Gastrocnemius medialis (tissue), 4 donors: ENCODE data around the gene WDR31.

ENCODE experiments used
- CTCF ChIP-seq, 5 experiments: fragments of 450-650 bp in 3 of 5; fragments of 200-600 bp in 2 of 5; sonication (generic) in 2 of 5; IDR thresholded peaks in 4 of 5; conservative IDR thresholded peaks in 1 of 5; 1 replicate in 4 of 5; 2 replicates in 1 of 5; pipeline ENCODE4 v1.5.1; 2016 to 2019; ENCODE audit warnings: antibody characterized with exemption in 5 of 5, mild to moderate bottlenecking in 3 of 5, moderate library complexity in 3 of 5
- POLR2A ChIP-seq, 2 donors: fragments of 450-650 bp; IDR thresholded peaks; one replicate each; pipeline ENCODE4 v1.6.1; 2017; ENCODE audit warnings: antibody characterized with exemption in 2 of 2, mild to moderate bottlenecking in 2 of 2, moderate library complexity in 2 of 2

GRCh38 chr9:113331780-113332179 lies 8.3 kb downstream of the WDR31 start:
- TF ChIP-seq CTCF (IDR thresholded peaks at IDR 0.05 in 4 of 5, conservative IDR thresholded peaks at IDR 0.05 in 1 of 5) (no peak), POLR2A (IDR thresholded peaks at IDR 0.05) (no peak)
